Sigmoid colon (tissue), 4 donors: ENCODE data around the gene TMX1.

Experiments
- EP300 ChIP-seq, 4 donors: sonication (generic); formaldehyde crosslinking; IDR thresholded peaks; one replicate each; pipeline ENCODE4 v1.6.1; 2017; ENCODE audit warnings: antibody characterized with exemption in 4 of 4
- POLR2A ChIP-seq, 2 donors: fragments of 450-650 bp; IDR thresholded peaks; one replicate each; pipeline ENCODE4 v1.6.1; 2016; ENCODE audit warnings: antibody characterized with exemption in 2 of 2, mild to moderate bottlenecking in 2 of 2, moderate library complexity in 2 of 2
- POLR2AphosphoS5 ChIP-seq, 4 donors: sonication (generic); formaldehyde crosslinking; IDR thresholded peaks; one replicate each; pipeline ENCODE4 v1.6.1; 2017; ENCODE audit warnings: antibody characterized with exemption in 4 of 4
- TF ChIP-seq, protein P1 (sequence below), 4 experiments: fragments of 450-650 bp in 3 of 4; fragments of 200-600 bp in 1 of 4; IDR thresholded peaks; one replicate each; pipeline ENCODE4 v1.5.1; 2016 to 2019; ENCODE audit warnings: antibody characterized with exemption in 4 of 4, mild to moderate bottlenecking in 3 of 4, moderate library complexity in 2 of 4

DNA sequence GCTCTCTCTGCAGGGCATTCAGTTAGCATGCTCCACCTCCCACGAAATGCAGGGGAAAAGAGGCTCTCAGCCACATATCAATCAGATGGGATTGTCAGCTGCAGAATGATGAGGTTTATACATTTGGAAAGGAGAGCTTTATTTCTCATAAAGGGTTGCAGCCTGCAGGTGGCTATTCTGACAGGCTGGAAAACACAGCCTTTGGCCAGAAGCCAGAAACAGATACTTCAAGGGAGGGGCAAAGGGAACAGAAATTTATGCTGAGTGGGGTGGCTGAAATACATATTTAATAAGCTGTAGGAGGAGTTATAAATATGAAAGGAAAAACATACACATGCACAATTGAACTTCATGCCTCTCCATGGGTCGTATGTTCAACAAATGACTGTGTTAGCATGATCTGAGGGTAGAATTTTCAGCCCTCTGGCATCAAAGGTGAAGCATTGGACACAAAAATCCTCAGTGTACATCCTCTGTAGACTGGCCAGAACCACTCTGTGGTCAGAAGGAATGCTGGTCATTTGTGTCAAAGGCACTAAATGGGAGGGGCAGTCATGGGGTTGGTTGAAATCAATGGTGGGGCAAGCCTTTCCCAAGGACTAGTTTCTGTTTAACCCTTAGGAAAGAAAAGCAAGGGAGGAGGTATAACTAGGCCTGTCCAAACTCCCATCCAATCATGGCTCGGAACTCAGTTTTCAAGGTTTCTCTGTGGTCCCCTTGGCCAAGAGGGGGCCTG lies 62.4 kb downstream of the TMX1 start:
- TF ChIP-seq, protein P1, sequence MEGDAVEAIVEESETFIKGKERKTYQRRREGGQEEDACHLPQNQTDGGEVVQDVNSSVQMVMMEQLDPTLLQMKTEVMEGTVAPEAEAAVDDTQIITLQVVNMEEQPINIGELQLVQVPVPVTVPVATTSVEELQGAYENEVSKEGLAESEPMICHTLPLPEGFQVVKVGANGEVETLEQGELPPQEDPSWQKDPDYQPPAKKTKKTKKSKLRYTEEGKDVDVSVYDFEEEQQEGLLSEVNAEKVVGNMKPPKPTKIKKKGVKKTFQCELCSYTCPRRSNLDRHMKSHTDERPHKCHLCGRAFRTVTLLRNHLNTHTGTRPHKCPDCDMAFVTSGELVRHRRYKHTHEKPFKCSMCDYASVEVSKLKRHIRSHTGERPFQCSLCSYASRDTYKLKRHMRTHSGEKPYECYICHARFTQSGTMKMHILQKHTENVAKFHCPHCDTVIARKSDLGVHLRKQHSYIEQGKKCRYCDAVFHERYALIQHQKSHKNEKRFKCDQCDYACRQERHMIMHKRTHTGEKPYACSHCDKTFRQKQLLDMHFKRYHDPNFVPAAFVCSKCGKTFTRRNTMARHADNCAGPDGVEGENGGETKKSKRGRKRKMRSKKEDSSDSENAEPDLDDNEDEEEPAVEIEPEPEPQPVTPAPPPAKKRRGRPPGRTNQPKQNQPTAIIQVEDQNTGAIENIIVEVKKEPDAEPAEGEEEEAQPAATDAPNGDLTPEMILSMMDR (IDR thresholded peaks at IDR 0.05): no peak
- TF ChIP-seq POLR2AphosphoS5 (IDR thresholded peaks at IDR 0.05): no peak
- no peak for TF ChIP-seq EP300 (IDR thresholded peaks at IDR 0.05)
- no peak for TF ChIP-seq POLR2A (IDR thresholded peaks at IDR 0.05)
